GOT3 (cell line): ENCODE measurements around the gene MS4A6E.
"Not testable (repeated sequence)": the region's sequence is repeated elsewhere in the genome, so short reads cannot be mapped to it uniquely, and the experiment has no call there.

Experiments
- DNase-seq: peaks from one replicate; lab custom pipeline; 2025; ENCODE audit warnings: mixed read lengths; lab: John Stamatoyannopoulos, UW

The MS4A6E gene

GRCh38 chr11:60336767-60337391 is 9.8 kb downstream of the MS4A6E start:
- DNase-seq: no peak

- DNase-seq: no peak
Observed at GRCh38 chr11:60338053-60338452, 11.0 kb downstream of the MS4A6E start.

- DNase-seq: no peak
Observed at GRCh38 chr11:60339356-60339755, 12.3 kb downstream of the MS4A6E start.

- DNase-seq: no peak
Observed at GRCh38 chr11:60343094-60343704, 16.1 kb downstream of the MS4A6E start.

GRCh38 chr11:60344146-60344545 is 17.1 kb downstream of the MS4A6E start:
- no peak for DNase-seq

GRCh38 chr11:60345489-60345888 is 18.4 kb downstream of the MS4A6E start:
- no peak for DNase-seq

- no peak for DNase-seq
Observed at GRCh38 chr11:60347084-60347797, 20.2 kb downstream of the MS4A6E start.

- DNase-seq: no peak
Observed at GRCh38 chr11:60348116-60348515, 21.1 kb downstream of the MS4A6E start.

- no peak for DNase-seq
Observed at GRCh38 chr11:60349990-60350389, 22.9 kb downstream of the MS4A6E start.

- no peak for DNase-seq
Observed at GRCh38 chr11:60357771-60358170, 30.7 kb downstream of the MS4A6E start.

- DNase-seq: no peak
Observed at GRCh38 chr11:60360621-60361020, 33.6 kb downstream of the MS4A6E start.

- no peak for DNase-seq
Observed at GRCh38 chr11:60362241-60362640, 35.2 kb downstream of the MS4A6E start.

GRCh38 chr11:60363542-60364470 is 36.8 kb downstream of the MS4A6E start:
- peak; percentile 4 for DNase-seq

GRCh38 chr11:60366262-60366904 is 39.3 kb downstream of the MS4A6E start:
- not testable (repeated sequence) for DNase-seq

- DNase-seq: no peak
Observed at GRCh38 chr11:60367009-60367408, 40.0 kb downstream of the MS4A6E start.

- DNase-seq: no peak
Observed at GRCh38 chr11:60367896-60368295, 40.8 kb downstream of the MS4A6E start.

GRCh38 chr11:60370252-60370810 is 43.3 kb downstream of the MS4A6E start:
- DNase-seq: no peak

- no peak for DNase-seq
Observed at GRCh38 chr11:60370811-60371298, 43.8 kb downstream of the MS4A6E start.

- DNase-seq: no peak
Observed at GRCh38 chr11:60371386-60371785, 44.3 kb downstream of the MS4A6E start.

- no peak for DNase-seq
Observed at GRCh38 chr11:60371854-60372253, 44.8 kb downstream of the MS4A6E start.

- no peak for DNase-seq
Observed at GRCh38 chr11:60372767-60373166, 45.7 kb downstream of the MS4A6E start.
